HG02981 (cell line): ENCODE results near the gene DECR2.
A peak's percentile ranks its signal among the peaks of the same experiment; 100 is the strongest.
"Not testable (repeated sequence)": the region's sequence is repeated elsewhere in the genome, so short reads cannot be mapped to it uniquely, and the experiment has no call there.

Experiments
- ATAC-seq: cut with Tn5 transposase; IDR thresholded peaks from one replicate; pipeline ENCODE4 v1.9.1; 2021; ENCODE audit warnings: mild to moderate bottlenecking, moderate library complexity; ENCODE audit not compliant: unreplicated experiment

DECR2 gene

GRCh38 chr16:399340-400019 is 2.2 kb upstream of the DECR2 start:
- ATAC-seq, result no peak

DNA sequence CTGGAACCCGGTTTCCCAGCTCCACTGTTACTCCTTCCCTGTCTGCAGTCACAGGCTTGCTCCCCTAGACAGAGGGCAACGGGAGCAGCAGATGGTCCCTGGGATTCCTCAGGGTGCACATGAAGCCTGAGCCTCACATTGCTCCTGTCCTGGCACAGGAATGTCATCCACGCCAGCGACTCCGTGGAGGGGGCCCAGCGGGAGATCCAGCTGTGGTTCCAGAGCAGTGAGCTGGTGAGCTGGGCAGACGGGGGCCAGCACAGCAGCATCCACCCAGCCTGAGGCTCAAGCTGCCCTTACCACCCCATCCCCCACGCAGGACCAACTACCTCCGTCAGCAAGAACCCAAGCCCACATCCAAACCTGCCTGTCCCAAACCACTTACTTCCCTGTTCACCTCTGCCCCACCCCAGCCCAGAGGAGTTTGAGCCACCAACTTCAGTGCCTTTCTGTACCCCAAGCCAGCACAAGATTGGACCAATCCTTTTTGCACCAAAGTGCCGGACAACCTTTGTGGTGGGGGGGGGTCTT is 1.6 kb upstream of the DECR2 start:
- no peak for ATAC-seq

GRCh38 chr16:404971-405486 is 3.3 kb downstream of the DECR2 start:
- no peak for ATAC-seq

DNA sequence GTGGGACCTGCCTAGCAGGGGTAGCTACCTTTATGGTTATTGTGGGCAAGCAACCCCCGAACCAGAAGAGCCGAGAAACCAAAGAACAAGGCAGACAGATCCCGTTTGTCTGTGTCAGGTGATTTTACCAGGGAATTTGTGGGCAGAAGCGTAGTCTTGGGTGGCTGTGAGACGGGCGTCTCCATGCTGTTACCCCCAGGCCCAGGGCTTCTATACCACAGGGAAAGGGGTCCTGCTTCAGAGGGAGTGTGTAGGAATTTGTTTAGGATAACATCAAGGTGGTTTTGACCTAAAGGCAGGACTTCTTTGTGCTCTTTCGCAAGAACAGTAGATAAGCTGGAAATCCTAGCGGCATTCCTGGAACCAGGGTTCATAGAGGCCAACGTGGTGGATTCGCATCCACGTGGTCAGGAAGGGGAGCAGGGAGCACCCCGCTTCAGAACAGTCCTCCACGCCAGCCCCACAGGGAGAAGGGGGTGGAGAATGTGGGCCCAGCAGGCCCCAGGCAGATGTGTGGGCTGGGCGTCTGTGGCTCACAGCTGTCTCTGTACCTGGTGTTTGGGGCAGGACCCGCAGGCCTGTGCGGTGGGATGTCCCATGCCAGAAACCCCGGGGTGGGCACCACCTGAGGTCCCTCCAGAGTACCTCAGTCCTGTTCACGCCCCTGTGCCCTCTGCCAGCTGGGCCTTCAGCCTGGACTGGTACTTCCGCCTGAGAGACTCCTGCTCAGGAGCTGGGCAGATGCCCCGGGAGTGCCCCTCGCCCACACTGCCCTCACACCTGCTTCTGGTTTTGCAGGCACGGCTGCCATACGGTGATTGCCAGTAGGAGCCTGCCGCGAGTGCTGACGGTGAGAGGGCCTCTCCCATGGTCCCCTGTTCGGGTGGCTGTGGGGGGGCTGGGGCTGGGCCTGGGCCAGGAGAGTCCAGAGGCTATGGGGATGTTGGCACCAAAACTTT is 4.1 kb downstream of the DECR2 start:
- no peak for ATAC-seq

GRCh38 chr16:407253-407652 is 5.6 kb downstream of the DECR2 start:
- no peak for ATAC-seq

- no peak for ATAC-seq
Measured at GRCh38 chr16:410516-411178, 9.0 kb downstream of the DECR2 start.

GRCh38 chr16:411576-412265 is 10.0 kb downstream of the DECR2 start:
- ATAC-seq, result no peak

DNA sequence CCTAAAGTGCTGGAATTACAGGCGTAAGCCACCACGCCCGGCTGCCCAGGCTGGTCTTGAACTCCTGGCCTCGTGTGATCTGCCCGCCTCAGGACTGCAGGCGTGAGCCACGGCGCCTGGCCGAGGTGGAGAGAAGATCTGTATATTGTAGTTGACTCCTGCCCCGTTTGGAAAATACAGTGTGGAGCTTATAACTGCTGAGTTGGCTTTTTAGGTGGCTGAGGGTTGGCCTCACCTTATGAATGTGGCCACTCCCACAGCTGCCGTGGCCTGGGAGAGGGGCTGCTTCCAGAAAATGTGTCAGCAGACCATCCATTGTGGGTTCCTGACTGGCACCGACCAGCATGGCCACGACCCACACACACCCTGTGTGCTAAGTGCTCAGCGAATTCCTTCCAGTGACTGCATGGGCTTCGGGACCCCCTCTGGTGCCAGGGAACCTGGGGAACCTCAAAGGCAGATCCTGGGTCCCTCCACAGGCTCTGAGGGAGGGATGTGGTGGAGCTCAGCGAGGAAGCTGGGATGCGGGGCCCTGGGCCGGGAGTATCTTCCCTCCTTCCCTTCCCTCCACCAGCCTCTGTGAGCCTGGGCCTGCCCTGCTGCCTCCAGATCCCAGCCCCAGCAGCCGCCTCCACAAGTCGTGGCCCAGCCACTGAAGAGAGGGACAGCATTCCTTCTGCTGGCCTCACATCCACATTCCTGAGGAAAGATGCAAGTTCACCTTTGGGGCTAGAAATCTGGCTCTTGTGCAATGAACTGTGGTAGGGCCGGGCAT is 12.9 kb downstream of the DECR2 start:
- ATAC-seq, result no peak

- ATAC-seq, result not testable (repeated sequence)
Measured at GRCh38 chr16:415170-415498, 13.4 kb downstream of the DECR2 start.

DNA sequence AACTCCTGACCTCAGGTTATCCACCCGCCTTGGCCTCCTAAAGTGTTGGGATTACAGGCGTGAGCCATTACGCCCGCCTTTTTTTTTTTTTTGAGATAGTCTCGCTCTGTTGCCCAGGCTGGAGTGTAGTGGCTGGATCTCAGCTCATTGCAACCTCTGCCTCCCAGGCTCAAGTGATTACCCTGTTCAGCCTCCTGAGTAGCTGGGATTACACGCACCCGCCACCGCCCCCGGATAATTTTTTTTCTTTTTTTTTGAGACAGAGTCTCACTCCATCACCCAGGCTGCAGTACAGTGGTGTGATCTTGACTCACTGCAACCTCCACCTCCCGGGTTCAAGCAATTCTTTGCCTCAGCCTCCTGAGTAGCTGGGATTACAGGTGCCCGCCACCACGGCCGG is 20.5 kb downstream of the DECR2 start:
- ATAC-seq, result not testable (repeated sequence)

DNA sequence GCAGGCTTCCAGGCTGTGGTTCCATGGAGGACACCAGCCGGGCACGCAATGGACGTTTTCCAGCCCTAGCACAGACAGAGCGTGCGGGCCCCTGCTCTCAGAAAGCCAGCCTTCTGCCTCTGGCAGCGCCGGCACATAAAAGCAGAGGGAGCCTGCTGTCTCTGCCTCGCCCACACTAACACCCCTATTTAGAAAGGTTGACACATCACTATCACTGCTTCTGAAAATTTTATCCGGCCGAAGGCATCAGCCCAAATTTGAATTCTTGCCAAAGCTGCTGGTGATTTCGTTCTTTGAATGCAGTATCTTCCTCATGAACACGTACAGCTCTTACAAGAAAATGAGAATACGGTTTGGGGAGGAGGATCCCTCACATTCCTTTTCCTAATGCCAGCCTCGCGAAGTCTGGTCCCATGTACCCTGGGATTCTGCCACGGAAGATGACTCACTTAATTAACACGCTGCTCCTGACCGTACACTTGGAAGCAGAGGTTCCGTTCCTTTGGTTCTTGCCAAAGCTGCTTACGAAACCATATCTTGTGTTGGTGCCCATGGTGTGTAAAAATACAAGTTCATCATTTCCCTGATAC is 22.4 kb downstream of the DECR2 start:
- no peak for ATAC-seq

GRCh38 chr16:424623-425081 is 23.0 kb downstream of the DECR2 start:
- no peak for ATAC-seq

DNA sequence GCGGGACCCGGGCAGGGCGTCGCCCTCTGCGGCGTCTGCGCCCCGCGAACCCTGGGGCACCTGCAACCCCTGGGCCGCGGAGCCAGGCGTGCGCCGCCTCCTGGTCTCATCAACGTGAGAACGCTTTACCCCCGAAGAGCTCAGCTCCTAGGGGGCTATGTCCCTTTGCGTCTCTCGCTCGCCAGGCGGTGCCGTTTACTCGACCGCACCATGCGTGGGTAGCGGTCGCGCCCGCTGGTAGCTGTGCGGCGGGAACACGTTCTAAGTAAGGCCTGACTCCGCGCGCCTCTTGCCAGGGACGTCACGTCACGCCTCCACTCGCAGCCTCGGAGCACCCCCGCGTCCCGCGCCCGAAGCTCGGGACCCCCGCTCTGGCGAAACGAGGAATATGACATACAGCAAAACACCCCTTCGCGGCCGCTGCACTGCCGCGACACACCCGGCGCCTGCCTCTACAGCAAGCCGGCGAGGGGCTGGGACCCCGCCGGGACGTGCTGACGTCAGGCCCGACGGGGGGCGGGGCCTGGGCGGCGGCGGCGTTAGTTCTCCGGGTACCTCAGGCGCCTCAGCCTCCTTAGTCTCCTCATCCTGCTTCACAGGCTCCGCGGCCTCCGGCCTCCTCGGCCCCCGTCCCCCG is 23.5 kb downstream of the DECR2 start, which contains the start of gene RAB11FIP3:
RAB11FIP3 (plus strand) TSS at position 568 of the 637 bp plus-strand sequence. CDS start 358 bp downstream, outside the sequence.
- ATAC-seq, result peak; percentile 85

GRCh38 chr16:425740-426114 is 24.0 kb downstream of the DECR2 start:
- ATAC-seq, result peak; percentile 26

GRCh38 chr16:426115-426905 is 24.6 kb downstream of the DECR2 start:
- no peak for ATAC-seq

GRCh38 chr16:426906-427249 is 25.2 kb downstream of the DECR2 start:
- no peak for ATAC-seq

GRCh38 chr16:427250-427649 is 25.6 kb downstream of the DECR2 start:
- ATAC-seq, result no peak

DNA sequence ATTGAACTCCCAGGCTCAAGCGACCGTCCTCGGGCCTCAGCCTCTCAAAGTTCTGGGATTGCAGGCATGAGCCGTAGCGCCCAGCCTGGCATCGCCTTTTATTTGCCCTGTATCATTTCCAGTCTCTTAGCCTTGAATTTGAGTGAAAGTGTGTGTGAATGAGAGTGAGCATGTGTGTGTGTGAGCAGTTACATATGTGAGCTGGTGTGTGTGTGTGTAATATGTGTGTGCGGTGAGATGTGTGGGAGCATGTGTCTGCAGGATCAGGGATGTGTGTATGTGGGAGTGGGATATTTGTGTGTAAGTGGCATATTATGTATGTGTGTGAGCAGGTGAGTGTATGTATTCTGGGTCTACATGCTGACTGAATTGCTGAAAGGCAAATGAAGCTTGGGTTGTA is 29.2 kb downstream of the DECR2 start:
- ATAC-seq, result no peak
